NCI-H446 treated with DMSO at 0.1 percent for 48 hours (cell line): ENCODE measurements around the gene AGK.

Source experiments
- DNase-seq: peaks from one replicate; lab custom pipeline; 2025; lab: John Stamatoyannopoulos, UW

The AGK gene

GRCh38 chr7:141704741-141705140, 153.5 kb downstream of the AGK start:
- no peak for DNase-seq
